HG03135 (cell line): ENCODE data around the gene JMJD6.
A peak's percentile ranks its signal among the peaks of the same experiment; 100 is the strongest.
"Not testable (repeated sequence)": the region's sequence is repeated elsewhere in the genome, so short reads cannot be mapped to it uniquely, and the experiment has no call there.

ENCODE experiments used
- ATAC-seq: cut with Tn5 transposase; IDR thresholded peaks from one replicate; pipeline ENCODE4 v1.9.1; 2021; ENCODE audit warnings: mild to moderate bottlenecking, moderate library complexity; ENCODE audit not compliant: unreplicated experiment

Gene JMJD6

DNA sequence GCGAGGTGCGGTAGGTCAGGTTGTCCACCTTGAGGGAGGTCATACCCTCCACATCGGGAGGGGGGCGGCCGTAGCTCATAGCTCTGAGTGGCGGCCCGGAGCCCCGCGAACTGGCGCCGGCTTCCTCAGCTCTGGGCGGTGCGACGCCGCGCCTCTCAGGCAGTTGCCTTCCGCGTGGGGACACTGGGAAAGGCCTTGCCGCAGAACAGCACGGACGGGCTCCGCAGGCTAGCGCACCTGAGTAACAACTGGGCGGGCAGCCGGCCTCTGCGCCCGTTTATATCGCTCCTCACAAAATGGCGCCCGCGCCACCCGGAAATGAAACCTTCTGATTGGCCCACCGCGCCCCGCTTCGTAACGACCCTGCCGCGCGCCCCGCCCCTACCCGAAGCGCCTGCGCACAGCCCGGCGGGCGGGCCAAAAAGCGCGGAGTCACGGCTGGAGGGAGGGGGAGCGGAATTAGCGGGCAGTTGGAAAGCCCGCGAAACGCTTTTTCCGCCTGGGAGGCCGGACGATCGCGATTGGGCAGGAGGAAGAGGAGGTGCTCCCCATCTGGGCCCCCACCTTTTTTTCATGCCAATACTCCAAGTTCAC, 10.8 kb upstream of the JMJD6 start, which contains the start of gene SRSF2:
SRSF2 (minus strand) TSS at position 250 of the 594 bp plus-strand sequence; CDS start at position 79, 171 bp downstream.
- ATAC-seq, result peak; percentile 62

DNA sequence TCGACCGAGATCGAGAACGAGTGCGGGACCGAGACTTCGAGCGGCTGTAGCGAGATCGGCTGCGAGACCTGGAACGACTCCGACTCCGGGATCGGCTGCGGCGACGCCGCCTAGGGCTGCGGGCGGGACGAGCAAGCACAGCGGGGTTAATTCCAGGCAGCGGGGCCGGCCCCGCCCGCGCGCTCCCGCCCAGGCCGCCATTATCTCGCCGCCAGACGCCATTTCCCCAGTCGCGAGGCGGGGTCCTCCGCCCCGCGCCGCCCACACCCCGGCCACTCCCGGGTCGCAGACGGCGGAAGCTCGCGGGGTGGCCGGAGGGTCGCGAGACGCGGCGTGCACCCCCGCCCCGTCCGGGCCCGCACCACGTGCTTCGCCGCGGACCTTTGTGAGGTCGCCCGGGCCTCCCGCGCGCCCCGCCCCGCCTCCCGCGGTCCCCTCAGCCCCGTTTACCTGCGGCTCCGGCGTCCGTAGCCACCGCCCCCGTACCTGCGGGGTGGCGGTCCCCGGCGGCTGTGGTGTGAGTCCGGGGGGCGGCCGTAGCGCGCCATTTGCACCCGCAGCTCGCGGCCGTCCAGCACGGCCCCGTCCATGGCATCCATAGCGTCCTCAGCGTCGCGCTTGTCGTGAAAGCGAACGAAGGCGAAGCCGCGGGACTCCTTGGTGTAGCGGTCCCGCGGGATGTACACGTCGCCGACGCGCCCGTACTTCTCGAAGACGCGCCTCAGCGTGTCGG, 10.1 kb upstream of the JMJD6 start:
- peak; percentile 4 for ATAC-seq

DNA sequence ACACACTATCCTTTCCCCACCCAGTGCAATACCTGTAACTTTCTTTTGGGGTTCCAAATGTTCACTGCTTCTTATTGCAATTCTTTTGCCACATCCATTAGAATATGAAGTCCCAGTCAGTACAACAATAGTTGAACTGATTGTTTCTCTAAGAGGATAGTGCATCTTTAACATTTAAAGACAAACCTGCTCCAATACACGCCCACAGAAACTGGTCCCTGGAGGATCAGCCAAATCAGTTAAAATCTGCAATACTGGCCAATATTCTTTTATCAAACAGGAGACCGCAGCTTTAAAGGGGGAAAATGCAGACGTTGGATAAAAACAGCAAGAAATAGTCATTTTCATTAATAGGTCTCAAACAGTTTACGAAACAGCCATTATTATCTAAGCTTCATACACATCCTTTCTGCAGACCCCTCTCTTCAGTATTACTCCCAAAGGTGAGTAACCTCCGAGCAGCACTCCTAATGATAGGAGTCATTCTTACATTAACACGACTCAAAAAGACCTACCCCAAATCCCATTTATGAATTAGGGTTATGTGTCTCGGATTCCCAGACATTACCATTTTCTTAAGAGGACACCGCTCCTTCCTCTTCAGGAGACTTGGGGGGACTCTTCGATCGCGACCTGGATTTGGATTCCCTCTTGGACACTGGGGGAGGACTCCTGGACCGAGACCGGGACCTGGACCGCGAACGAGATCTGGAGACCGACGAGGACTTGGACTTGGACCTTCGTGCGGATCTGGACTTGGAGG, 9.4 kb upstream of the JMJD6 start:
- no peak for ATAC-seq

DNA sequence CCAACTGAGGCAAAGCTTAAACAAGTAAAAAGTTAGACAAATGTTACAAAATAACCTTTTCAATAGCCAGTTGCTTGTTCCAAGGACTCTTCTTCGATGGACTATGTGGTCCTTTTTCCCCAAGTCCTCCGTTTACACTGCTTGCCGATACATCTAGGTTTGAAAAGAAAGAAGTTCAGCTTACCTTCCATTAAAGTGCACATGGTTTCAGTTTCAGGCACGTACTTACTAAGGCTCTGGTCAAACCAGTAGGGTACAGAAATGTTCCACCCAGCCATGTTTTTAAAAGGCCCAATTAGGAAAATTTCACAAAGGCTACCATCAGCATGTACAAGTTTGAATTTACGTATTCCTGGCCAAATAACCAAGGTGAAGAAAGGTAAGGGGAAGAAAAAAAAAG, 8.6 kb upstream of the JMJD6 start:
- no peak for ATAC-seq

DNA sequence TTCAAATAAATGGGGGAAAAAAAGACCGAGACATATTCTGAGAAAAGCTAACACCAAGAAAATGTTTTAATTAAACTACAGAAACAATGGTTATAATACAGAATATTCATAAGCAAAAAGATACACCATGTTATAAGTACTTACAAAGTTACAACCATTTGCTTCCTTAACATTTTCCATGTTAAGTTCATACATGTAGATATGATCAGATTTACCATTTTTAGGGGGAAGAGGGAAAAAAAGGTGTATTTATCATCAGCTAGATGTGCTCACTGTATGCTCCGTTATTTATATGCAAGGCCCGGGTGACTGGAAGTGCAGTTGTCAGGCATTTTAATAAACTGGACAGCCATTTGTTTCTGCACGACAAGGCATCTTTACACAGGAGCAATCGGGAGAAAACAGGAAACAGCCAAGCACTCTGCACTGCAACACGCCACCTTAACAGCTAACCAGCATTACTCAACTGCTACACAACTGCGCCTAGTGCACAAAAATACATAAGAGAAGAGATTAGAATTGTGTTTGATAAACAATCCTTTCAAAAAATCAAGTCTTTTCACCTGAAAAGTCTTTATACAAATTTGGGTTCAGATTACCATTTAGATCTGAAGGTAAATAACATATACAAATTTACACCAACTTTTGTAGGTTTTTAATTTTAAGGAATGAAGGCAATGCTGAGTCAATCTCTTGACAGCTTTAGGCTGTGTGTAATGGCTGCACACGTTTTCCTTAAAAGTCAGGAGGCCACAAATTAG, 7.9 kb upstream of the JMJD6 start:
- no peak for ATAC-seq

DNA sequence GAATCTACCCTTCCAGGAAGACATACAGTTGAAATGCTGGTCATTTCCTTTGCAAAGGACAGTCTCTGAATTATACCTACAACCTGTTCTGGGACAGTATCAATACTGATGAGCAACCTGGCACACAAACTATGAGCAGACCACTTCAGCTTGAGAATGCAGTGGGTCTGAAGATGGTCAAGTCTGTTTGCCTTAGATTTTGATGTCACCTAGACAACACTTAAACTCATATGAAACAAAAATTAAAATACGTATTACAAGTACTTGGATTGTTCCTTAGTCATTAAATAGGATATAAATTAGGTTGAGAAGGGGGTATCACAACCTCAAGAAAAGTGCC, 7.2 kb upstream of the JMJD6 start:
- ATAC-seq, result no peak

DNA sequence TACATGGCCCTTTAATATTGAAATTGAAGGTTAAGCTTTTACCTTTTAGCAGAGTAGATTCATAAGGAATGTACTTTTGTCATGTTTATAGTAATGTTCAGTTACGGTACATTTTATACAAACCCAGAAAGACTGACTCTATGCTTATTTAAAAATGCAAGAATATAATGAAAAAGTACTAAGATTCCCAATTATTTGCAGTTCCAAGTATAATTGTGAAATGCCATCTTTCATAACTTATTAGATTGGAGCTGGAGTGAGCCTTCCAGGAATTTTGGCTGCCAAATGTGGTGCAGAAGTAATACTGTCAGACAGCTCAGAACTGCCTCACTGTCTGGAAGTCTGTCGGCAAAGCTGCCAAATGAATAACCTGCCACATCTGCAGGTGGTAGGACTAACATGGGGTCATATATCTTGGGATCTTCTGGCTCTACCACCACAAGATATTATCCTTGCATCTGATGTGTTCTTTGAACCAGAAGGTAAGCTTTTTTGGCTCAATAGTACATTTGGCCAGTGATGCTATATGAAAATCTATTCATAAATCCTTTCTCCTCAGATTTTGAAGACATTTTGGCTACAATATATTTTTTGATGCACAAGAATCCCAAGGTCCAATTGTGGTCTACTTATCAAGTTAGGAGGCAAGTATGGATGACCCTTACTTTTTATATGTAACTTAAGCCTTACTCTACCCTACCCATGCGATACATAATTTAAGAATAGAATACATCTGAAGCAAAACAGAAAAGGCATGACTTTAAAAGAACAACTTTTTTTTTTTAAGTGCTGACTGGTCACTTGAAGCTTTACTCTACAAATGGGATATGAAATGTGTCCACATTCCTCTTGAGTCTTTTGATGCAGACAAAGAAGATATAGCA, 6.6 kb upstream of the JMJD6 start:
- ATAC-seq, result no peak

DNA sequence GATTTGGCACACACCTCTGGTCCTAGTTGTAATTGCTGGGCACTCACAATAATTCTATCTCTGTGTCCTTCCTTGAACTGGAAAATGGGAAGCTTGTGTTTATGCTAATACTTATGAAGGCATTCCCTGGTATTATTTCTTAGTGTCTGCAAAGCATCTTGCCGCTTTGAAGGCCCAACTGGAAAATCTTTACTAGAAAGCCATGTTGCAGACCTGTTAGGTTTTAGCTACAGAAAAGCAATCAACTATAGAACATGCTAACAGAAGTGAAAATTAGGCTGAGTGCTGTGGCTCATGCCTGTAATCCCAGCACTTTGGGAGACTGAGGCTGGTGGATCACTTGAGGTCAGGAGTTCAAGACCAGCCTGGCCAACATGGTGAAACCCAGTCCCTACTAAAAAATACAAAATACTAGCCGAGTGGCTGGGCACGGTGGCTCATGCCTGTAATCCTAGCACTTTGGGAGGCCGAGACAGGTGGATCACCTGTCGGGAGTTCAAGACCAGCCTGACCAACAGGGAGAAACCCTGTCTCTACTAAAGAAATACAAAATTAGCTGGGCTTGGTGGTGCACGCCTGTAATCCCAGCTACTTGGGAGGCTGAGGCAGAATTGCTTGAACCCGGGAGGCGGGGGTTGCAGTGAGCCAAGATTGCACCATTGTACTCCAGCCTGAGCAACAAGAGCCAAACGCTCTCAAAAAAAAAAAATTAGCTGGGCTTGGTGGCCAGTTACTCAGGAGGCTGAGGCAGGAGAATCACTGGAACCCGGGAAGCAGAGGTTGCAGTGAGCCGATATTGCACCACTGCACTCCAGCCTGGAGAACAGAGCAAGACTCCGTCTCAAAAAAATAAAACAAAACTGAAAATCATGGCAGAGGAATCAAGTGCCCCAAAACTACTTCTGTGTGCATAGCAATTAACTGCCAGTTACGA, 5.7 kb upstream of the JMJD6 start:
- ATAC-seq, result not testable (repeated sequence)

DNA sequence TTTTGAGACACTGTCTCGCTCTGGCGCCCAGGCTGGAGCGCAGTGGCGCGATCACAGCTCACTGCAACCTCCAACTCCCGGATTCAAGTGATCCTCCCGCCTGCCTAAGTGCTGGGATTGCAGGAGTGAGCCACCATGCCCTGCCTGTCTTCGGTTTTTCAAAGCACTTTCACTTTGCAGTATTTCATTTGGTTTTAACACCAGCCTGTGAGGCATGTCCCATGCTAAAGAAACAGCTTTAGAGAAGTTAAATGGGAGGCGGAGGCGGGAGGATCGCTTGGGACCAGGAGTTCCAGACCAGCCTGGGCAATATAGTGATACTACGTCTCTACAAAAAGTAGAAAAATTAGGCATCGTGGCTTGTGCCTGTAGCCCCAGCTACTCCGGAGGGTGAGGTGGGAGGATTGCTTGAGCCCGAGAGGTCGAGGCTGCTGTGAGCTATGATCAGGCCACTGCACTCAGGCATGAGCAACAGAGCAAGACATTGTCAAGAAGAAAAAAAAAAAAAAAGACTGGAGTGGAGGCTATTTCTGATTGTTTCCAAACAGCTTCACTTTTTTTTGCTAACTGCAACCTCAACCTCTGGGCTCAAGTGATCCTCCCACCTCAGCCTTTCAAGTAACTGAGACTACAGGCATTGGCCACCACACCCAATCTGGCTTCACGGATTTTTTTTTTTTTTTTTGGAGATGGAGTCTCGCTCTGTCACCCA, 1.5 kb upstream of the JMJD6 start:
- ATAC-seq, result no peak

DNA sequence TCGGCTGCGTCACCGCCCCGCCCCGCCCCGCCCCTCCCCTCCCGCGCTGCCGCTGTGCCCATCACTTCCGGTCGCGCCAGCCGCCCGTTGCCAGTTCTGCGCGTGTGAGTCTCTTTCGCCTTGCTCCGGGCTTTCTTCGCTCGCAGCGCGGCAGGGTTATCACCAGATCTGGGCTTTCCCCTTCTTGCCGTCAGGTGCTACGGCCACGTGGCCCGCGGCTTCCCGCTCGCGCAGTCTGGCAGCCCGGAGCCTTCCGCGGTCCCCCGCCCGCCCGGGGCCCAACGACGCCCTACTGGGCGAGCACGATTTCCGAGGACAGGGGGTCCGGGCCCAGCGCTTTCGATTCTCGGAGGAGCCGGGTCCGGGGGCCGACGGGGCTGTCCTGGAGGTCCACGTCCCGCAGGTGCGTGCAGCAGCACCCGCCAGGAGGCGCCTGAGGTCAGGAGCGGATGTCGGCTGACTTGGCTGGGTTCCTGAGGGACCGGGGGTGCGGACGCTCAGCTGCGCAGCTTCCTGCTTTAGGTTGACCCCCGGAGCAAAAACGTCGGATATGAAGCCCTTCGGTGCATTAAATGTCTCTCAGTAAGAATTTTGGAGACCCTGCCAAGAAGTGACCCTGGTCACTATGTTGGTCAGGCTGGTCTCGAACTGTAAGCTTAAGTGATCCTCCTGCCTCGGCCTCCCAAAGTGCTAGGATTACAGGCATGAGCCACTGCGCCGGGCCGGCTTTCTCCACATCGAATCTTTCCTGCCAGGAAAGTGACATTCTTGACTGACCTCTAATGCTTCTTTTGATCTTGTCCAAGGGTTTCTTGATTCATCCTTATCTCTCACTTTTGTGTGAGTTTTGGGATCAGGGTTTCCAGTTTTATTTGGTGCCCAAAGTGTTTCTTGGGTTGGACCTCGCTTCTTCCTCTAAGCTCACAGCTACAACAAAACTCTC, 641 bp upstream of the JMJD6 start, which contains the start of gene METTL23:
METTL23 (plus strand) TSS at position 64 of the 943 bp plus-strand sequence. CDS start 2,872 bp downstream, outside the sequence.
- peak; percentile 45 for ATAC-seq

DNA sequence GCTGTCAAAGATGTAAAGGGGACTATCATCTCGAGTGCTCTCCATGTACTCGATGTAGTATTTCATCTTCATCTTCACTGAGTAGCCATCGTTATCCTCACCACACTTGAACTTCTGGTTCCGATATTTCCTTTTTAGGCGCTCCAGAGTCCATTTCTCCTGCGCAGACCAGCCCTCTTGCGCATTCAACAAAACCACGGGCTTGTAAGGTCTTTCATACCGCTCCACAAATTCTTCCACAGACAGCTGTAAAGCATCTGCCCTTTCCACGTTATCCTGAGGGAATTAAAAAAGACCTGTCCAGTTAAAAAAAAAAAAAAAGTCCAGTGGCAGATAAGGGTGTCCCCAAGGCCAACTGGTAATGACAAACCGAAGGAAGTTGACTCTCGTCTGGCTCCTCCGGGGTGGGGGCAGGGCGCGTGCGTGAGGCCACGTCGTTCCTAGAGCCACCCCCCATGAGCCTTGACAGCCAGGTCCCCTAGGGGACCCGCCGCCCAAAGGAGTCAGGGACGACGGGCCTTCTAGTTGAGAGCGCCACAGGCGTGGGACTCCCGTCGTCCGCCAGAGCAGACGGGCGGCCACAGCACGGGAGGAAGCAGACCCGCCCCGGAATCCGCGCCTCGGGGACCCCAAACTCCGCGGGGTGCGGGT, 701 bp downstream of the JMJD6 start:
- peak; percentile 17 for ATAC-seq

DNA sequence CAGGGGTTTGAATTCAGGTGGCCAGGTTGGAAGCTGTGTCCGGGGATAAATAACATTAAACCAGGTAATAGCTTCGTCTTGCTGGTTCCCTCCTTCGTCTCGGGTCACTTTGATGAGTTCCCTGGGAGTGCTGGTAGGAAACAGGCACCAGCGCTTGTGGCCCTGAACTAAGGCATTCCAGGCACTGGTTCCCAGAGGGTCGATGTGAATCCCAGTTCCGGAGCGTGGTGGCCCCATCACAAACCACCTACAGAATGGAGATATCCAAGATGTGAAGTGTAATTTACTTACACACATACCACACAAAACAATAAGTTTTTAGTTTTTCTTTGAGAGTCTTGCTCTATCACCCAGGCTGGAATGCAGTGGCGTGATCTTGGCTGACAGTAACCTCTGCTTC, 2.6 kb downstream of the JMJD6 start:
- no peak for ATAC-seq

DNA sequence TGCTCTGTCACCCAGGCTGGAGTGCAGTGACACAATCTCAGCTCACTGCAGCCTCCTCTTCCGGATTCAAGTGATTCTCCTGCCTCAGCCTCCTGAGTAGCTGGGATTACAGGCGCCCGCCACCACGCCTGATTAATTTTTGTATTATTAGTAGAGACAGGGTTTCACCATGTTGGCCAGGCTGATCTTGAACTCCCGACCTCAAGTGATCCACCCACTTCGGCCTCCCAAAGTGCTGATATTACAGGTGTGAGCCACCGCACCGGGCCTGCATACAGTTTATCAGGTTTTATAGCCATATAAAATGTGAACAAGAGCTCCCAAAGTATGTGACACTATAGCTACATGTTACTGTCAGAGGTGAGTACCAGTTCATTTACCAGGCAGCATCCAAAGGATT, 3.4 kb downstream of the JMJD6 start:
- ATAC-seq, result not testable (repeated sequence)

DNA sequence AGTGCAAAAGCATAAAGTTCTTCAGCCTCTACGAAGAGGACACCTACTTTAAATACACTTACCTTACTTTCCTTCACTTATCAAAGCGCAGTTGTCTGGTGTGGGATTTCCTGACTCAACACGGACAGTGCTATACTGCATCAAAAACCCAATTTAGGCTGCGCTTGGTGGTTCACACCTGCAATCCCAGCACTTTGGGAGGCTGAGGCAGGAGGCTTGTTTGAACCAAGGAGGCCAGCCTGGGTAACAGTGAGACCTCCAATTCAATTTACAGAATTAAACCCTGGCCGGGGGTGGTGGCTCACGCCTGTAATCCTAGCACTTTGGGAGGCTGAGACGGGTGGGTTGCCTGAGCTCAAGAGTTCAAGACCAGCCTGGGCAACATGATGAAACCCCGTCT, 4.1 kb downstream of the JMJD6 start:
- ATAC-seq, result no peak

DNA sequence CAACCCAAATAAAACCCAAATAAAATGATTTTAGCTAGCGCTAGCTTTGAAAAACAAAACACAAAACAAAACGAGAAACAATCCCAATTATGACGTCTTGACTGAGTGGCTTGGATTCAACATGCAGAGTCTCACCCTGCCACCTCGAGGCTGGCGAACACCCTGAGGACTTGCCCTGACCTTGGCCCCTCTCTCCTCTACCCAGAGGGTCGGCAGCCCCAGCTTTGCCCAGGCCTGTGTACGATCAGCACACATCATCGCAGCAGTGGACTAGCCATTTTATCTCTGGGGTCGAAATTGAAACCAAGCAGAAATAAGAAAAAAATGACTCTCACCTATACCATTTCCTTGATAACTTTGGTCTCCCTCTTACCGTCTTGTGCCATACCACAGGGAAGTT, 4.9 kb downstream of the JMJD6 start:
- no peak for ATAC-seq

DNA sequence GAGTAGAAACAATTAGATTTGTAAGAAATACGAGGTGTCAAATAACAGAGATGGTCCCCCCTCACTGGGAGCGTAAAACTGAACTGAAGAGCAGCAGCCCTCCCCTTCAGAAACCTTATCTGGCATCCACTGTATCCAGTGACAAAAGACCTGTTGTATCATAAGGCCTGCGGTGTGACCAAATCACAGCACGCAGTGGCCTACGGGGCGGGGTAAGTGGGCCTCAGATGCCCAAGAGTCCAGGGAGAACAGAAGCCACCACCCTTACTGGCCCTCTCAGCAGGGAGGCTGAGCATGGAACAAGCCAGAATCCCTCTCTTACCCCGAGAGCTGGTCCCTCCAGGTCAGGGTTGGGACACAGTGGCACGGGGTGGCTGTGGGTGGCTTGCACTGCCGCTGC, 5.5 kb downstream of the JMJD6 start:
- no peak for ATAC-seq

DNA sequence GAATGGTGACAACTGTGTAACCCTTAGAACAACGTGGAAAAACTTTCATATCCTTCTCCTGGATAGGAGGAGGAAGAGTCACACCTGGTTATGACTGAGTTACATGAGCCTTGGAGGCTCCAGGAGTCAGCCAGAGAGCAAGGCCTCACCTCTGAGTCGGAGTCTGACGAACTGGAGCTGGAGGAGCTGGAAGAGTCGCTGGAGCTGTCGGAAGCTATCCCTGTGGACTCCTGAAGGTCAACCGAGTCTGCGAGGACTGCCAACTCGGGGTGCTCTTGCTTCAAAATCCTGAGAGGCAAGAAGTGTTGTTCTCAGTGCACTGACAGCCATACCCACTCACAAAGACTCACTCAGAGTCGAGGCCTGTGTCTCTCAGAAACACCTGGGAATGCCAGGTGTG, 6.2 kb downstream of the JMJD6 start:
- ATAC-seq, result no peak
